ENCODE measurements around the gene MAP4K2. TPM values are rescaled to one million over a fixed set of nuclear protein-coding genes. Genes with fewer than 3 reads are reported as not detected.

Gene MAP4K2
- total RNA-seq, 1 donor, result 10.8 TPM

- no peak overlapping the region for H3K4me3 ChIP-seq (ENCODE audit: low read depth, low read length)
- TF ChIP-seq CTCF (IDR thresholded peaks at IDR 0.05; ENCODE audit: insufficient read depth, low read depth, low read length), result no peak
- no peak for DNase-seq (ENCODE audit: low read depth)
Observed at GRCh38 chr11:64842366-64842759, 39.3 kb upstream of the MAP4K2 start.

GRCh38 chr11:64841592-64842365, 38.8 kb upstream of the MAP4K2 start:
- DNase-seq (ENCODE audit: low read depth), result no peak
- no peak overlapping the region for H3K4me3 ChIP-seq (ENCODE audit: low read depth, low read length)
- no peak for TF ChIP-seq CTCF (IDR thresholded peaks at IDR 0.05; ENCODE audit: insufficient read depth, low read depth, low read length)

GRCh38 chr11:64839887-64840782, 37.1 kb upstream of the MAP4K2 start:
- TF ChIP-seq CTCF (IDR thresholded peaks at IDR 0.05; ENCODE audit: insufficient read depth, low read depth, low read length), result no peak
- DNase-seq (ENCODE audit: low read depth), result no peak
- H3K4me3 ChIP-seq (ENCODE audit: low read depth, low read length), result no peak overlapping the region

DNA sequence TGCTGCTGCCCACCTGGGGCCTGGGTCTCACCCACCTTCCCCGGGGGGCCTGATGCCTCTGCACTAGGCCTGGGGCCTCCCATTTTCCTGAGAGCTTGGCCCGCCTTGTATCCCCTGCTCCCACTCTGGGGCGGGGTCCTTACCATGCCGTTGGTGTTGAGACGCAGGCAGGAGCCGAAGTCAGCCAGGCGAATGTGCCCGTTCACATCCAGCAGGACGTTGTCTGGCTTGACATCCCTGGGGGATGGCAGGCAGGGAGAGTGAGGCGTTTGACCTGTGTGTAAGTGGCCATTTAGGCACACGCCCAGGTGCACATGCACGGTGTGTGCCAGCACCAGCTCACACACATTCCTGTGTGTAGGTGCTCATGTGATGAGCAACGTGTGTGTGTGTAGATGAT, 36.3 kb upstream of the MAP4K2 start:
- no peak overlapping the region for H3K4me3 ChIP-seq (ENCODE audit: low read depth, low read length)
- no peak for TF ChIP-seq CTCF (IDR thresholded peaks at IDR 0.05; ENCODE audit: insufficient read depth, low read depth, low read length)
- DNase-seq (ENCODE audit: low read depth), result no peak

GRCh38 chr11:64838600-64839334, 35.8 kb upstream of the MAP4K2 start:
- TF ChIP-seq CTCF (IDR thresholded peaks at IDR 0.05; ENCODE audit: insufficient read depth, low read depth, low read length), result no peak

GRCh38 chr11:64837887-64838351, 34.9 kb upstream of the MAP4K2 start:
- H3K4me3 ChIP-seq (ENCODE audit: low read depth, low read length), result no peak overlapping the region
- no peak for DNase-seq (ENCODE audit: low read depth)
- no peak for TF ChIP-seq CTCF (IDR thresholded peaks at IDR 0.05; ENCODE audit: insufficient read depth, low read depth, low read length)

More at GRCh38 chr11:64838600-64839334, 35.8 kb upstream of the MAP4K2 start:
- H3K4me3 ChIP-seq (ENCODE audit: low read depth, low read length), result no peak overlapping the region
- DNase-seq (ENCODE audit: low read depth), result no peak
